ENCODE results near the gene TRIP12.
"Not testable (repeated sequence)": the region's sequence is repeated elsewhere in the genome, so short reads cannot be mapped to it uniquely, and the experiment has no call there.

TRIP12 gene

GRCh38 chr2:229752970-229753729, 168.7 kb downstream of the TRIP12 start:
- DNase-seq, result no peak

- no peak for DNase-seq
Measured at GRCh38 chr2:229749779-229750178, 172.0 kb downstream of the TRIP12 start.

GRCh38 chr2:229748950-229749349, 172.9 kb downstream of the TRIP12 start:
- no peak for DNase-seq

GRCh38 chr2:229742691-229743090, 179.1 kb downstream of the TRIP12 start:
- DNase-seq, result not testable (repeated sequence)

GRCh38 chr2:229740279-229740678, 181.5 kb downstream of the TRIP12 start:
- DNase-seq, result no peak

GRCh38 chr2:229738024-229738625, 183.7 kb downstream of the TRIP12 start:
- DNase-seq, result no peak

GRCh38 chr2:229734410-229734809, 187.4 kb downstream of the TRIP12 start:
- DNase-seq, result no peak

GRCh38 chr2:229733611-229734245, 188.1 kb downstream of the TRIP12 start:
- DNase-seq, result no peak

GRCh38 chr2:229732897-229733296, 188.9 kb downstream of the TRIP12 start:
- DNase-seq, result no peak

- no peak for DNase-seq
Measured at GRCh38 chr2:229731916-229732315, 189.9 kb downstream of the TRIP12 start.

- DNase-seq, result no peak
Measured at GRCh38 chr2:229731363-229731762, 190.4 kb downstream of the TRIP12 start.

GRCh38 chr2:229728370-229728769, 193.4 kb downstream of the TRIP12 start:
- DNase-seq, result no peak

- no peak for DNase-seq
Measured at GRCh38 chr2:229726643-229727042, 195.2 kb downstream of the TRIP12 start.

- DNase-seq, result no peak
Measured at GRCh38 chr2:229725716-229726574, 195.9 kb downstream of the TRIP12 start.

GRCh38 chr2:229723192-229723591, 198.6 kb downstream of the TRIP12 start:
- DNase-seq, result not testable (repeated sequence)

GRCh38 chr2:229719926-229720647, 201.7 kb downstream of the TRIP12 start:
- no peak for DNase-seq

GRCh38 chr2:229718057-229718456, 203.8 kb downstream of the TRIP12 start:
- DNase-seq, result no peak

- DNase-seq, result no peak
Measured at GRCh38 chr2:229715895-229716507, 205.8 kb downstream of the TRIP12 start.

GRCh38 chr2:229714736-229715541, 206.9 kb downstream of the TRIP12 start:
- no peak for DNase-seq

GRCh38 chr2:229714080-229714735, 207.6 kb downstream of the TRIP12 start, which contains the start of gene DNER:
Gene DNER, minus strand, starts transcription at chr2:229714555. Its CDS starts 132 bp downstream, at chr2:229714423.
- DNase-seq, result no peak

Measured in GOT3 (cell line).